GM12873 (cell line): ENCODE measurements around the gene CPED1.

Experiments used
- TF ChIP-seq, protein P1 (sequence below): IDR thresholded peaks from 2 replicates; pipeline ENCODE4 v1.5.1; 2012; ENCODE audit warnings: low read depth, mild to moderate bottlenecking, moderate library complexity, low read length, control low read depth; ENCODE audit not compliant: insufficient read depth; ENCODE audit errors: missing control alignments

CPED1 gene

DNA sequence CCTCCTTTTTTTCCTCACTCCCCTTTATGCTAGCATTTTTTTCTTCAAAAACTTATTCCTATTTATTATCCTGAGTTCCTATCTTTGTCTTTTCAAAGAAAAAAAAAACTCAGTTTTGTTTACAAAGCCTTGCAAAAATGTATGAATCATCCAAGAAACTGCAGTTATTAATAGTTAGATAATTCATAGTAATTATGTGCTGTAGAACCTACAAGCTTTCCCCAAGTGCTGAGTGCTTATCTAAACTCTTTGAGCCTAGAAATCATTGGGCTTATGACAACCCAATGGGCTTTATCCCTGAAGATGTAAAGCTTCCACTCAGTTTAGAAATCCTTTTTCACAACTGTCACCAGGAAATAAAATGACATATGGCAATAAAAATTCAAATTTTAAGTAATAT, 194.4 kb downstream of the CPED1 start:
- TF ChIP-seq, protein P1, sequence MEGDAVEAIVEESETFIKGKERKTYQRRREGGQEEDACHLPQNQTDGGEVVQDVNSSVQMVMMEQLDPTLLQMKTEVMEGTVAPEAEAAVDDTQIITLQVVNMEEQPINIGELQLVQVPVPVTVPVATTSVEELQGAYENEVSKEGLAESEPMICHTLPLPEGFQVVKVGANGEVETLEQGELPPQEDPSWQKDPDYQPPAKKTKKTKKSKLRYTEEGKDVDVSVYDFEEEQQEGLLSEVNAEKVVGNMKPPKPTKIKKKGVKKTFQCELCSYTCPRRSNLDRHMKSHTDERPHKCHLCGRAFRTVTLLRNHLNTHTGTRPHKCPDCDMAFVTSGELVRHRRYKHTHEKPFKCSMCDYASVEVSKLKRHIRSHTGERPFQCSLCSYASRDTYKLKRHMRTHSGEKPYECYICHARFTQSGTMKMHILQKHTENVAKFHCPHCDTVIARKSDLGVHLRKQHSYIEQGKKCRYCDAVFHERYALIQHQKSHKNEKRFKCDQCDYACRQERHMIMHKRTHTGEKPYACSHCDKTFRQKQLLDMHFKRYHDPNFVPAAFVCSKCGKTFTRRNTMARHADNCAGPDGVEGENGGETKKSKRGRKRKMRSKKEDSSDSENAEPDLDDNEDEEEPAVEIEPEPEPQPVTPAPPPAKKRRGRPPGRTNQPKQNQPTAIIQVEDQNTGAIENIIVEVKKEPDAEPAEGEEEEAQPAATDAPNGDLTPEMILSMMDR, result no peak

DNA sequence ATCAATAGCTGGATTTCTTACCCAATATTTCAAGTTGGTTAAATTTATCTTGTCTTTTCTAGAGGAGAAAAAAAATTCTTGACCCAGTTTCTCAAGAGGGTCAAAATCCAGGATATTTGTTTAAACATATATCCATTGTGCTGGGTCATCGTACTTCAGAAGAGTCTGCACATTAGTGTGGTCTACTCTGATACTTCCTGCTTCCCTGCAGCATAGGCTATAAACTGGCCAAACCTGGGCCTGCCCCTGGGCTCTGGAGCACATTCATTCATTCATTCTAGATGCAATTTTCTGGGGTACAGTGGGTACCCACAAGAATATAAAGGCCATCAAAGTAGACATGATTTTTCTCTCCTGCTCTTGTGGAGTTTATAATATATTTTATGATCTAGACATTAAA, 198.2 kb downstream of the CPED1 start:
- TF ChIP-seq, protein P1, result no peak

DNA sequence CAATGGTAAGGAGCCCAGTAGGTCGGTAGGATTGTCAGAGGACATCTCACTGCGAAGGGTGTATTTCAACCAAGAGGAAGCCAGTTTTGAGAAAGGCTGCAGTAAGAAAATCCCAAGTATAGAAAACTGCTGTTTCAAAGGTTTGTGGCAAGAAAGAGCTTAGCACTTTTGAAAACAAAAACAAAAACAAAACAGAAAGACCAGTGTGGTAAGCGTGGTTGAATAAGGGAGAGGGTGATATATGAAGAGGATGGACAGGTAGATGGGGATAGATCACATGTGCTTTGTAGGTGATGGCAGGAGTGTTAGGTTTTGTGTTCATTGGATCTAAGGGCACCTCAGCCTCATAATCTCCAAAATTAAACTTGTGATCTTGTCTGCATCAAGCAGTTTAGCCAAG, 198.7 kb downstream of the CPED1 start:
- TF ChIP-seq, protein P1, result no peak

GRCh38 chr7:121187676-121188075, 199.2 kb downstream of the CPED1 start:
- TF ChIP-seq, protein P1, result no peak

DNA sequence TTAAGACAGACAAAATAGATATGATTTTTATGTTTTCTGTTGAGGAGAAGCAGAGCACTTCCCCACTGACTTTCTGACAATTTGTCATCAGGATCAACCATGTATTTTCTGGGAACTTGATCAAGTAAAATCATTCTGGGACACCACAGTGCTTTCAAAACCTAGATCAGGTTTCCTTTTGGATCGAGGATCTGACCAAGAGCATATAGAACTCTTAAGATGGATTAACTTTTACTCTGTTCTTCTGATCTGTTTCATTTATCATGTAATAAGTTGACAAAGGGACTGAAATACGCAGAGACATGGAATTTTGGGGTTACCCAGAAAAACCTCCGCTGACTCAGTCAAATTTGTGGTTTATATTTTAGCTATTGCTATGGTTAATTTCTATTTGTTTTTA, 204.3 kb downstream of the CPED1 start:
- TF ChIP-seq, protein P1, result no peak

DNA sequence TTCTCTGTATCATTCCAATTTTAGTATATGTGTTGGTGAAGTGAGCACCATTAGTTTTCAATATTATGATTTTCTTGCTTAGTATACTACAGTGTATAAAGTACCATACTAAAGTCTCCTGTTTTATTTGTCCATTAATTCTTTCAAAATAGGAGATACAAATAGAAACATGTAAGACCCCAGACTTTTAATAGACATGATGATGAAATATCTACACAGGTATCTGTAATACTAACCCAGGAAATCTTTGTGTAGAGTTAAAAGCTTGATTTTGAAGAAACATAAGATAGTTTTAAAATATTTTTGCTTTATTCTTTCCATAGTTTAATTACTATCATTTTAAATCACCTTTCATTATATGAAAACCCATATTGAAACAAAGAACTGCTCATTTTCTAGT, 206.5 kb downstream of the CPED1 start:
- TF ChIP-seq, protein P1, result no peak

- TF ChIP-seq, protein P1, result no peak
Observed at GRCh38 chr7:121195874-121196273, 207.4 kb downstream of the CPED1 start.
